ENCODE measurements around the gene ANKRD12.

Gene ANKRD12

GRCh38 chr18:9283791-9284190 is 147.2 kb downstream of the ANKRD12 start:
- H3K27me3 Mint-ChIP-seq, result no peaks in the 10 kb centered on the region
- H3K9me3 Mint-ChIP-seq (ENCODE audit: low read depth), result peaks cover 7% of the 10 kb centered on the region
- H3K36me3 Mint-ChIP-seq, result peaks cover 22% of the 10 kb centered on the region
- no peak overlapping the region for H3K4me3 Mint-ChIP-seq
- H3K4me1 Mint-ChIP-seq (ENCODE audit: low read depth), result no peaks in the 10 kb centered on the region
- no peak overlapping the region for H3K27ac Mint-ChIP-seq

DNA sequence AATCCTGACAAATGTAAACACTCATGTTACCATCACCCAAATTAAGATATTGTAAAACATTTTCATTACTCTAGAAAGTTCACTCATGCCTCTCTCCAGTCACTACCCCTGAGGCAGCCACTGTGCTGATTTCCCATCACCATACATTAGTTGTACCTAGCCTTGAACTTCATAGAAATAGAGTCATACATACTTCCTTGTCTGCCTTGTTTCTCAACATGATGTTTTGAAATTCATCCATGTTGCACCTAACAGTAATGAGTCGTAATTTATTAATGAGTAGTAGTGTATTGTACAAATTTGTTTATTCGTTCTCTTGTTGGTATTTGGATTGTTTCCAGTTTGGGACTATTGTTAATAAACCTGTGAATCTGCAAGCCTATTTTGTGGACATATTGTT is 149.0 kb downstream of the ANKRD12 start:
- Mint-ChIP-seq H3K9me3 (ENCODE audit: low read depth) (peaks cover 8% of the 10 kb centered on the region), H3K4me1 (ENCODE audit: low read depth) (no peaks in the 10 kb centered on the region), H3K27ac (peak overlapping the region; percentile 9), H3K27me3 (no peaks in the 10 kb centered on the region), H3K4me3 (no peak overlapping the region), H3K36me3 (peaks cover 20% of the 10 kb centered on the region)

- H3K9me3 Mint-ChIP-seq (ENCODE audit: low read depth), result peaks cover 11% of the 10 kb centered on the region
- H3K4me1 Mint-ChIP-seq (ENCODE audit: low read depth), result no peaks in the 10 kb centered on the region
- H3K27me3 Mint-ChIP-seq, result no peaks in the 10 kb centered on the region
- no peak overlapping the region for H3K4me3 Mint-ChIP-seq
- no peak overlapping the region for H3K27ac Mint-ChIP-seq
- H3K36me3 Mint-ChIP-seq, result peaks cover 21% of the 10 kb centered on the region
These were observed 150.5 kb downstream of the ANKRD12 start for GRCh38 chr18:9287036-9287435.

- no peaks in the 10 kb centered on the region for H3K27me3 Mint-ChIP-seq
- H3K4me3 Mint-ChIP-seq, result no peak overlapping the region
- no peaks in the 10 kb centered on the region for H3K4me1 Mint-ChIP-seq (ENCODE audit: low read depth)
- H3K27ac Mint-ChIP-seq, result no peak overlapping the region
- peaks cover 14% of the 10 kb centered on the region for H3K9me3 Mint-ChIP-seq (ENCODE audit: low read depth)
- peaks cover 24% of the 10 kb centered on the region for H3K36me3 Mint-ChIP-seq
These were observed 153.1 kb downstream of the ANKRD12 start for GRCh38 chr18:9289698-9290097.

GRCh38 chr18:9290156-9290555 is 153.6 kb downstream of the ANKRD12 start:
- H3K9me3 Mint-ChIP-seq (ENCODE audit: low read depth), result peaks cover 14% of the 10 kb centered on the region
- no peak overlapping the region for H3K27ac Mint-ChIP-seq
- no peak overlapping the region for H3K4me3 Mint-ChIP-seq
- no peaks in the 10 kb centered on the region for H3K27me3 Mint-ChIP-seq
- H3K4me1 Mint-ChIP-seq (ENCODE audit: low read depth), result no peaks in the 10 kb centered on the region
- peaks cover 24% of the 10 kb centered on the region for H3K36me3 Mint-ChIP-seq

DNA sequence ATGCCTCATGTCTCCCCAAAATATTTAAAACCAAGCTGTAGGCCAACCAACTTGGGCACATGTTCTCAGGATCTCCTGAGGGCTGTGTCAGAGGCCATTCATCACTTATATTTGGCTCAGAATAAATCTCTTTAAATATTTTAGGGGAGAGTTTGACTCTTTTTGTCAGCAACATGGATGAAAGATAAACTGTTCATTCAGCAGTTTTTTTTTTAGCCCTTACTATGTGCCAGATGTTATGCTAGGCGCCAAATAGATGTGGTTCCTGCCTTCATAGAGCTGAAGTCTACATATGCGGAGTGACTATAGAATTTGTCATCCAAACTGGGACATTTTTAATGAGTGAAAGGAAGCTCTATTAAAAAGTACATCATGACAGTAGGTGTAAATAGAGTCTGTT is 155.5 kb downstream of the ANKRD12 start:
- Mint-ChIP-seq H3K36me3 (peaks cover 20% of the 10 kb centered on the region), H3K27me3 (no peaks in the 10 kb centered on the region), H3K4me1 (ENCODE audit: low read depth) (no peaks in the 10 kb centered on the region), H3K4me3 (no peak overlapping the region), H3K27ac (no peak overlapping the region), H3K9me3 (ENCODE audit: low read depth) (peaks cover 10% of the 10 kb centered on the region)

DNA sequence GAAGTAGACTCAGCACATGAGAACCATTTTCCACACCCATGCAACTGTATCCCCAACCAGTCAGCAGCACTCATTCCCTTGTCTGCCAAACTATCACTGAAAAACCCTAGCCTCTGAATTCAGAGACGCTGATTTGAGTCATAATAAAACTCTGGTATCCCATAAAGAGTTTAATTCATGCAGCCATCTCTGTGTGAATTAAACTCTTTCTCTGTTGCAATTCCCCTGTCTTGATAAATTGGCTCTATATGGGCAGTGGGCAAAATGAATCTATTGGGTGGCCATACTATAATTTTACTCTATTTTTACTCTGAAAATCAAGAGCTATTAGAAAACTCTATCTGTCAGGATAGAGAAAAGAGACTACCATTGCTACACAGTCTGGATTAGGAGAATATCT is 157.4 kb downstream of the ANKRD12 start:
- no peaks in the 10 kb centered on the region for H3K27me3 Mint-ChIP-seq
- peaks cover 7% of the 10 kb centered on the region for H3K9me3 Mint-ChIP-seq (ENCODE audit: low read depth)
- H3K27ac Mint-ChIP-seq, result no peak overlapping the region
- H3K4me3 Mint-ChIP-seq, result no peak overlapping the region
- peaks cover 15% of the 10 kb centered on the region for H3K36me3 Mint-ChIP-seq
- H3K4me1 Mint-ChIP-seq (ENCODE audit: low read depth), result no peaks in the 10 kb centered on the region

DNA sequence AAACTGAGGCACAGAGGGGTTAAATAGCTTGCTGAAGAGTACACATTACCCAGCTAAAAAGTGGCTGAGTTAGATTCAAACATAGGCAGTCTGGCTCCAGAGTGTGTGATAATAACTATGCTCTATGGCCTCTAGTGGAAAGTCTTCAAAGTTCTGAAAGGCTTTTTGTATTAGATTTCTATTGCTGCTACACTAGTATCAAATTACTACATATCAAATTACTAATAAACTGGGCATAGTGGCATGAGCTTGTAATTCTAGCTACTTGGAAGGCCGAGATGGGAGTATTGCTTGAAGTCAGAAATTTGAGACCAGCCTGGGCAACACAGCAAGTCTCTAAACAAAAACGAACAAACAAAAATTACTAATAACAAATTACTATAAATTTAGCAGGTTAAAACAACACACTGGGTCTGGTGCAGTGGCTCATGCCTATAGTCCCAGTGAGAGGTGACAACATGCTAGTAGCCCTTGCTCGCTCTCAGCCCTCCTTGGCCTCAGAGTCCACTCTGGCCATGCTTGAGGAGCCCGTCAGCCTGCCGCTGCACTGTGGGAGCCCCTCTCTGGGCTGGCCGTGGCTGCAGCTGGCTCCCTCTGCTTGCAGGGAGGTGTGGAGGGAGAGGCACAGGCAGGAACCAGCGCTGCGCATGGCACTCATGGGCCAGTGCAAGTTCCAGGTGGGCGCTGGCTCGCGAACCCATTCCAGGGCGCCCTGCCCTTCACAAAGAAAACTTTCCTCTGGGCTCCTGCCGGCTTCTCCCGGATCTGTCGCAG is 159.8 kb downstream of the ANKRD12 start:
- Mint-ChIP-seq H3K9me3 (ENCODE audit: low read depth) (peaks cover 4% of the 10 kb centered on the region), H3K27ac (no peak overlapping the region), H3K36me3 (peaks cover 13% of the 10 kb centered on the region), H3K4me1 (ENCODE audit: low read depth) (no peaks in the 10 kb centered on the region), H3K4me3 (no peak overlapping the region), H3K27me3 (no peaks in the 10 kb centered on the region)

DNA sequence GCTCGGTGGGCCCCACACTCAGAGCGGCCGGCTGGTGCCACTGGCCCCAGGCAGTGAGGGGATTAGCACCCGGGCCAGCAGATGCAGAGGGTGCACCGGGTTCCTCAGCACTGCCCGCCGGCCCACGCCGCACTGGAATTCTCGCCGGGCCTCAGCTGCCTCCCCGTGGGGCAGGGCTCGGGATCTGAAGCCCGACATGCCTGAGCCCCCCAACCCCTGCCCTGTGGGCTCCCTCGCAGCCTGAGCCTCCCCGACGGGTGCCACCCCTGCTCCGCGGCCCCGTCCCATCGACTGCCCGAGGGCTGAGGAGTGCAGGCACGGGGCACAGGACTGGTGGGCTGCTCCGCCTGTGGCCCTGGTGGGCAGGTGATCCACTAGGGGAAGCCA is 160.4 kb downstream of the ANKRD12 start:
- Mint-ChIP-seq H3K4me1 (ENCODE audit: low read depth) (no peaks in the 10 kb centered on the region), H3K36me3 (peaks cover 10% of the 10 kb centered on the region), H3K4me3 (no peak overlapping the region), H3K27ac (no peak overlapping the region), H3K9me3 (ENCODE audit: low read depth) (peaks cover 5% of the 10 kb centered on the region), H3K27me3 (no peaks in the 10 kb centered on the region)

DNA sequence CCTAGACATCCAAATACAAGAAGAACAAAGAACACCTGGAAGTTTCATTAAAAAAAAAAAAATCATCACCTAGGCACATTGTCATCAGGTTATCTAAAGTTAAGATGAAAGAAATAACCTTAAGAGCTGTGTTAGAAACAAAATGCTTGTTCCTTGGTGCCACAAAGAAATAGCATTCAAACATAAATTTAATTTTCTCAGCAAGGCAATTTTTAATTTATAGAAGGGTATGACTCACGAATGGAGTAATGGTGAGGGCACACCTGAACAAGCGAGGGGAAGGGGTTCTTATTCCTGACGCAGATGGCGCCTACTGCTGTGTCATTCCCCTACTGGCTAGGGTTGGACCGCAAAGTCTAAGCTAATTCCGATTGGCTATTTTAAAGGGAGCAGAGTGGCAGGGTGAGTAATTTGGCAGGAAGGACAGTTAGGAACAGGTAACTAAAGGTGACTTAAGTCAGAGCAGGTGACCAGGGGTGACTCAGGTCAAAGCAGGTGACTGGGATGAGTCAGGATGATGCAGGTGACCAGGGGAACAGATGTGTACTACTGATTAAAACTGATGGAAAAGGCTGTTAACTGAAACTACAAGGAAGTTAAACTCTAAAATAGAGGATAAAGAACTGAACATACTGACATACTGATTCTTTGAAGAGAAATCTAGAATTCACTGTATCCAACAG is 167.9 kb downstream of the ANKRD12 start:
- Mint-ChIP-seq H3K4me3 (no peak overlapping the region), H3K4me1 (ENCODE audit: low read depth) (no peaks in the 10 kb centered on the region), H3K9me3 (ENCODE audit: low read depth) (peaks cover 33% of the 10 kb centered on the region), H3K27ac (no peak overlapping the region), H3K27me3 (peaks cover 4% of the 10 kb centered on the region), H3K36me3 (peaks cover 16% of the 10 kb centered on the region)

DNA sequence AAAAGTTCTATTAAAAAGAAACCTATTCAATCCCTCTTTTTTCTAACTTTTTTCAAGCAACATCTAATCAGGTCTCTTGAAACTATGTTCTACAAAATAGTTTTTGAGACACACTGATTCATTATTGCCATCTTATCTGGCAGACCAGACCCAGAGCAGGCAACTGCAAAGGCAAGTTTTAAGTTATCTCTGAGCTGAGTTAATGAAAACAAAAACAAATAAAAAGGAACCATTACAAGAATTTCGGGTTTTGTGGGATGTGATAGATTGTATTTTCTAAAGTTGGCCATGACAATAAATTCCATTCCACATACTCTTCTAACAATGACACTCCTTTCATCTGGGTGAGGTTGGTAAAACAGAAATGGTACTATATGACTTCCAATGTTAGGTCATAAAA is 182.8 kb downstream of the ANKRD12 start:
- Mint-ChIP-seq H3K36me3 (peaks cover 3% of the 10 kb centered on the region), H3K27me3 (peaks cover 11% of the 10 kb centered on the region), H3K27ac (no peak overlapping the region), H3K4me3 (no peak overlapping the region), H3K9me3 (ENCODE audit: low read depth) (peaks cover 6% of the 10 kb centered on the region), H3K4me1 (ENCODE audit: low read depth) (no peaks in the 10 kb centered on the region)

DNA sequence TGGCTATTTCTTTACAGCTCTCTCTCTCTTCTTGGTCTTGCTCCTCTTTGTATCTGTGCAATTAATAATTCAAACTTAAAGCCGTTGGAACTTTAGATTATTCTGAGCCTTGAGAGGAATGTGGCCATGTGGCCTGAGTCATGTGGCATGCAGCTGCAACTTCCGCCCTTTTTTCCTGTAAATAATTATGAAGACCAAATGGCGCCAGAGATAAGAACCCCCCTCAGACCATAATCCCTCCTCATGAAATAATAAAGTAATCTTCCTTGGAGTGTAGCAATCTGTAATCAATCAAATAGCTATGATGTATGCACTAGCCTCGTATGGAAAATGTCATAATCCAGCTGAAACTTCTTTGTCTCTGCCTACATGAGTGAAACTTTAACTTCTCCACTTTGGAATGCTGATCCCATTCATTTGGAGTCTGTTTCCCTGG is 184.5 kb downstream of the ANKRD12 start:
- peaks cover 6% of the 10 kb centered on the region for H3K9me3 Mint-ChIP-seq (ENCODE audit: low read depth)
- H3K4me1 Mint-ChIP-seq (ENCODE audit: low read depth), result no peaks in the 10 kb centered on the region
- peaks cover 3% of the 10 kb centered on the region for H3K36me3 Mint-ChIP-seq
- no peak overlapping the region for H3K27ac Mint-ChIP-seq
- H3K4me3 Mint-ChIP-seq, result no peak overlapping the region
- H3K27me3 Mint-ChIP-seq, result peaks cover 11% of the 10 kb centered on the region

GRCh38 chr18:9321736-9322135 is 185.2 kb downstream of the ANKRD12 start:
- H3K36me3 Mint-ChIP-seq, result peaks cover 3% of the 10 kb centered on the region

DNA sequence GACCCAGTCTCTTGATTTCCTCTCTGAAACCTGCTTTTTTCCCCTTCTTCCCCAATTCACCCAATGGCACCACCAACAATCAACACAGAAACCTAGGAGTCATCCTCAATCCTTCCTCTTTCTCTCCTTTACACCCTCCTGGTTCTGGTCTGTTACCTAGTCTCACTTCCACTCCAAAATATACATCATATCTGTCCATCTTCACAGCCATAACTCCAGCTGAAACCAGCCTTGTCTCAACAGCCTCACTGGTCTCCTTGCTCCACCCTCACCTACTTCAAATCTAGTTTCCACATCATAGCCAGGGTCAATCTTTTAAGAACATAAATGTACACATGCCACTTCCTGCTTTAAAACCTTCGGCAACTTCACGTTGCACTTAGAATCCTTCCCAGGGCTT is 186.2 kb downstream of the ANKRD12 start:
- no peak overlapping the region for H3K4me3 Mint-ChIP-seq
- peaks cover 6% of the 10 kb centered on the region for H3K9me3 Mint-ChIP-seq (ENCODE audit: low read depth)
- H3K27me3 Mint-ChIP-seq, result peaks cover 11% of the 10 kb centered on the region
- H3K36me3 Mint-ChIP-seq, result peaks cover 3% of the 10 kb centered on the region
- H3K27ac Mint-ChIP-seq, result no peak overlapping the region
- no peaks in the 10 kb centered on the region for H3K4me1 Mint-ChIP-seq (ENCODE audit: low read depth)

More at GRCh38 chr18:9321736-9322135, 185.2 kb downstream of the ANKRD12 start:
- Mint-ChIP-seq H3K4me3 (no peak overlapping the region), H3K4me1 (ENCODE audit: low read depth) (no peaks in the 10 kb centered on the region), H3K27me3 (peaks cover 11% of the 10 kb centered on the region), H3K9me3 (ENCODE audit: low read depth) (peaks cover 6% of the 10 kb centered on the region), H3K27ac (no peak overlapping the region)

DNA sequence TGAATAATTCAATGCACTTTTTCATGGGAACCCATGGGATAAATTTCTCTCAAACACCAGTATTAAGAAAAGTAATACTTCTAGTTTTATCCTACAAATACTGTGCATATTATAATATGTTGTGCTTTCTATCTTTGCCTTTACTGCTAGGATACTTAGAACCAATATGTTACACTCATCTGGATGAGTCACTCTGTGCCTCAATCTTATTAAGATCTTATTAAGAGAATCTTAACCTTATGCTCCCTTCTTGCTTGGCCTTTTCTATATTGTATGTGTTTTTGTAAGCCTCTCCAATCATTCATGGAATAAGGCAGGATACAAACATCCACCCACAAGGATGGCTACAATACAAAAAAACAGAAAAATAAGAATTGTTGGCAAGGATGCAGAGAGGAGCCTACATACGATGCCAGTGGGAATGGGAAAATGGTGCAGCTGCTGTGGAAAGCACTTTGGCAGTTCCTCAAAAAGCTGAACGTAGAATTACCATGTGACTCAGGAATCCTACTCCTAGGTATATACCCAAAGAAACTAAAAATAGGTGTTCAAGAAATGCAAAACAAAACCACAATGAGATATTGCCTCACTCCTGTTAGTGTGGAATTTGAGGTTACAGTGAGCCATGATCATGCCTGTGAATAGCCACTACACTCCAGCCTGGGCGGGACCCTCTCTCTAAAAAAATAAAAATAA is 187.3 kb downstream of the ANKRD12 start:
- peaks cover 11% of the 10 kb centered on the region for H3K27me3 Mint-ChIP-seq

More for the DNA sequence above, 187.3 kb downstream of the ANKRD12 start:
- Mint-ChIP-seq H3K27ac (no peak overlapping the region), H3K4me3 (no peak overlapping the region), H3K4me1 (ENCODE audit: low read depth) (no peaks in the 10 kb centered on the region), H3K36me3 (peaks cover 3% of the 10 kb centered on the region), H3K9me3 (ENCODE audit: low read depth) (peaks cover 10% of the 10 kb centered on the region)

All from activated naive CD8-positive, alpha-beta T cell (primary cell).